HepG2 (cell line): ENCODE results near the gene RPTOR. TPM values are rescaled to one million over a fixed set of nuclear protein-coding genes. Genes with fewer than 3 reads are reported as not detected.

Experiments used
- ATAD3A ChIP-seq: sonication (generic); formaldehyde crosslinking; IDR thresholded peaks from 2 replicates; pipeline ENCODE4 v1.4.0; 2020; ENCODE audit warnings: missing genetic modification reagents
- BCL3 ChIP-seq: sonication (generic); formaldehyde crosslinking; IDR thresholded peaks from 2 replicates; pipeline ENCODE4 v1.5.1; 2020; ENCODE audit warnings: mild to moderate bottlenecking, missing genetic modification reagents, moderate library complexity
- CBX2 ChIP-seq, 2 experiments: fragments of 200-600 bp in 1 of 2; sonication (generic); formaldehyde crosslinking in 1 of 2; IDR thresholded peaks; 2 replicates each; pipeline versions ENCODE4 v1.7.0 to v1.8.1; 2018 to 2022; ENCODE audit warnings: low read depth in 2 of 2, low read length in 1 of 2, mild to moderate bottlenecking in 1 of 2, missing genetic modification reagents in 1 of 2
- EEA1 ChIP-seq: sonication (generic); formaldehyde crosslinking; IDR thresholded peaks from 2 replicates; pipeline ENCODE4 v1.5.1; 2020; ENCODE audit warnings: mild to moderate bottlenecking, missing genetic modification reagents, borderline replicate concordance
- ETS1 ChIP-seq: sonication (generic); formaldehyde crosslinking; IDR thresholded peaks from 2 replicates; pipeline ENCODE4 v1.4.0; 2020; ENCODE audit warnings: missing genetic modification reagents
- GABPB1 ChIP-seq: IDR thresholded peaks from 2 replicates; pipeline ENCODE4 v1.6.1; 2016; ENCODE audit warnings: mild to moderate bottlenecking, missing genetic modification reagents, moderate library complexity, missing compliant biosample characterization
- MTF2 ChIP-seq: sonication (generic); formaldehyde crosslinking; IDR thresholded peaks from 2 replicates; pipeline ENCODE4 v1.5.0; 2020; ENCODE audit warnings: missing genetic modification reagents, borderline replicate concordance
- NR0B2 ChIP-seq: sonication (generic); formaldehyde crosslinking; IDR thresholded peaks from 2 replicates; pipeline ENCODE4 v1.4.0; 2020; ENCODE audit warnings: mild to moderate bottlenecking, missing genetic modification reagents
- PPARG ChIP-seq: conservative IDR thresholded peaks from 2 replicates; pipeline ENCODE4 v1.6.1; 2016; ENCODE audit warnings: missing biosample characterization, missing genetic modification reagents
- TFE3 ChIP-seq: IDR thresholded peaks from 2 replicates; pipeline ENCODE4 v1.6.1; 2016
- ZBTB14 ChIP-seq: sonication (generic); formaldehyde crosslinking; IDR thresholded peaks from 2 replicates; pipeline ENCODE4 v1.4.0; 2020; ENCODE audit warnings: missing genetic modification reagents
- ZBTB34 ChIP-seq: sonication (generic); formaldehyde crosslinking; IDR thresholded peaks from 2 replicates; pipeline ENCODE4 v1.8.0; 2022; ENCODE audit warnings: mild to moderate bottlenecking, missing genetic modification reagents
- ZIK1 ChIP-seq: sonication (generic); formaldehyde crosslinking; IDR thresholded peaks from 2 replicates; pipeline ENCODE4 v1.5.0; 2020; ENCODE audit warnings: mild to moderate bottlenecking, low read depth, missing genetic modification reagents, borderline replicate concordance
- ZNF143 ChIP-seq: sonication (generic); formaldehyde crosslinking; IDR thresholded peaks from 2 replicates; pipeline ENCODE4 v1.4.0; 2020; ENCODE audit warnings: missing genetic modification reagents
- ZNF414 ChIP-seq: sonication (generic); formaldehyde crosslinking; IDR thresholded peaks from 2 replicates; pipeline ENCODE4 v1.5.0; 2020; ENCODE audit warnings: missing genetic modification reagents
- ZNF543 ChIP-seq: sonication (generic); formaldehyde crosslinking; IDR thresholded peaks from 2 replicates; pipeline ENCODE4 v1.4.0; 2020; ENCODE audit warnings: mild to moderate bottlenecking, missing genetic modification reagents
- ZNF589 ChIP-seq: sonication (generic); formaldehyde crosslinking; conservative IDR thresholded peaks from 2 replicates; pipeline ENCODE4 v1.8.0; 2022; ENCODE audit warnings: mild to moderate bottlenecking, moderate library complexity, missing genetic modification reagents
- ZNF777 ChIP-seq: sonication (generic); formaldehyde crosslinking; IDR thresholded peaks from 2 replicates; pipeline ENCODE4 v1.4.0; 2020; ENCODE audit warnings: missing genetic modification reagents
- polyA plus RNA-seq, 8 experiments: library from polyadenylated mRNA; depleted of rRNA in 3 of 8; stranded (reverse) in 7 of 8; unstranded in 1 of 8; fragments of >200 nt; fragmentation: Illumina TruSeq in 4 of 8; extraction: Trizol in 4 of 8; gene quantifications; 2 replicates each; pipeline versions ENCODE4 v1.2.1 to v1.2.3, GENCODE V29; 2011 to 2016; ENCODE audit warnings: low read depth in 4 of 8, missing spikeins in 1 of 8, mixed read lengths in 1 of 8; ENCODE audit not compliant: insufficient read depth in 1 of 8
- total RNA-seq, 5 experiments: library from RNA; depleted of rRNA; stranded (reverse); fragments of >200 nt; fragmentation: Illumina TruSeq; extraction: Trizol; gene quantifications; 2 replicates each; pipeline ENCODE4 v1.2.3, GENCODE V29; 2016; ENCODE audit warnings: low read depth in 1 of 5

The RPTOR gene
- total and polyA plus RNA-seq, 2 of the 13 experiments (the other 11 are each of a cell fraction or from before 2014, with no cell fraction given): 6.6 to 25.3 TPM

GRCh38 chr17:80497726-80498241, 46.9 kb upstream of the RPTOR start (continued):
- TF ChIP-seq ZBTB34 (CRISPR knock-in tag) (0 out of 2 replicates have a peak, but pooled peaks have one; percentile 21), PPARG (no peak), GABPB1 (CRISPR knock-in tag) (no peak), ZBTB14 (CRISPR knock-in tag) (no peak), ZNF777 (CRISPR knock-in tag) (no peak), NR0B2 (CRISPR knock-in tag) (no peak), ATAD3A (CRISPR knock-in tag) (no peak), ZNF143 (CRISPR knock-in tag) (no peak), MTF2 (peak; percentile 12; the same call in 1 of the 2 replicates), CBX2 (IDR thresholded peaks at IDR 0.05; ENCODE audit: low read depth, low read length) (no peak), CBX2 (CRISPR knock-in tag; IDR thresholded peaks at IDR 0.05; ENCODE audit: low read depth) (no peak), ZIK1 (CRISPR knock-in tag) (no peak), TFE3 (CRISPR knock-in tag) (no peak), BCL3 (CRISPR knock-in tag) (peak; percentile 25; the same call in 1 of the 2 replicates), ZNF414 (no peak), ZNF543 (CRISPR knock-in tag) (no peak), ZNF589 (no peak), ETS1 (CRISPR knock-in tag) (no peak), EEA1 (CRISPR knock-in tag) (no peak)
